GM18502 (cell line): ENCODE data around the gene BACE2.

Experiments used
- ATAC-seq: cut with Tn5 transposase; IDR thresholded peaks from one replicate; pipeline ENCODE4 v1.9.1; 2021; ENCODE audit warnings: mild to moderate bottlenecking; ENCODE audit not compliant: unreplicated experiment, poor library complexity

The BACE2 gene

GRCh38 chr21:41209016-41209619, 41.2 kb downstream of the BACE2 start:
- no peak for ATAC-seq

DNA sequence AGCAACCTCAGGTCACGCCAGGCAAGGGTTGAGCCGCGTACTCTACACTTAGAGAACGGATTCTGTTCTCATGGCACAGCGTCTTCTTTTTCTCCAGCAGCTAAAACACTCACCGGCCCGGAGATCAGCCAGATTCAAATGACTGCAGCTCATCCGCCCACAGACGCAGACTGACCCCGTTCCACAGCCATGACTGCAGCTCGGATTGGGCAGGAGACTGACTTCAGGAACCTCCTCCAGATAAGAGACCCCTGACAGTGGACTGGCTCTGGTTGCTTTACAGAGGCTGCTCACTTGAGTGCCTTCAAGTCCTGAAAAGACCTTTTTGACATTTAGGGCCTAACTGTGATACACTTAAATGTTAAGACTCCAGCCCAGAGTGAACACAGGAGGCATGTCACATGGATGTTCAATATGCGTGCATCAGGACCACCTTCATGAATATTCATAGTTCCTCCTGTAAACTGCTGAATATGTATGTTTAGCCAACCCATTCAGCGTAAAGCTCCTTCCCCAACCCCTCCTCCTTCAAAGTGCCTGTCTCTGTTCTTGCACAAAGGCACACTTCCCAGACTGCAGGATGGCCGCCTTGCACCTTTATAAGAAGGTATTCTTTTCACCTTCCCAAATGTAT, 42.6 kb downstream of the BACE2 start:
- ATAC-seq: no peak

DNA sequence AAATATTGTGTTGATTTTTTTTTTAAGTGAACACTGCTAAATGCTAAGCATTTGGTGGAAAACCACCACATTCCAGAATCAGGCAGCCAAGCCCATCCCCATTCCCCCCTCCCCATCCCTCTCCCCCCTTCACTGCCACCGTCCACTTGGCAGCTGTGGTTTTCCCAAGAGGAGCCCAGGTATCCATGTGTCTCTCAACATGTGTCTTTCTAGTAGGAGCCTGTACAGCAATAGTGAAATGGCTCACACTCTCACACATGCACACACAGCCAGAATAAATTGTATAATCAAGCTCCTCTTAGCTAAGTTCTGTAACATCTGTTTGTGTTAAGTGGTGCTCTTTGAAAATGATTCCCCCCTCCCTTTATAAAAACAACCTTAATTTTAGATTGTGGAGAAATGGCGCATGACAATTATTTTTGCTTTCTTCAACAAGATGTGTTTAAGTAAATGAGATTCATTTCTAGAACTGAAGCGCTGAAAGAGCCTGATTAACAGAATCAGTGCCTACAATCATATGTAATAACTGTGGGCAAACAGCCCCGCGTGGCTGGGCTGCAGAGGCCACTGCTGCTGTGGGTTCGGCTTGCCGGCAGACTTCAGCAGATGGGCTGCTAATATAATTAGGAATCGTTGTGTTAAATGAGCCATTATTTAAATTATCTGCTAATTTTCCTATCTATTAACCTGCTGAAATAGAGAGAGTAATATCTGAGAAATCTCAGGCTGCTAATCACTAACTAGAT, 43.3 kb downstream of the BACE2 start:
- no peak for ATAC-seq

DNA sequence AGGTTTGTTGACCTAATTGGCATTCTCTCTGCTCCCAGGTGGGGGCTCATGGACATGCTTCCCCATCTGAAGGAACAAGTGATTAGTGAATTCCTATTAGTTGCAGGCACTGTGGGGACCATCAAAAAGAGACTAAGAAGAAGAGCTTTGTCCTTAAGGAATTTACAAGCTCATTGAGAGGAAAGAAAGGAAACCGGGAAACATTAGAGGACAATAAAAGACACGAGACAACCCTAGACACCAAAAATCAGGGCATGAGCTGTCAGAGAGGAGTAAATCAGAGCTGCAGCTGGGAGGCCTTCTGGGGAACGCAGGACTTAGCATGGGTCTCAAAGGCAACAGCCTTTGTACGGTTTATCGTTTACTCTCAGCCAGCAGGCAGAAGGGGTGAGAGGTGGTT, 45.1 kb downstream of the BACE2 start:
- no peak for ATAC-seq

DNA sequence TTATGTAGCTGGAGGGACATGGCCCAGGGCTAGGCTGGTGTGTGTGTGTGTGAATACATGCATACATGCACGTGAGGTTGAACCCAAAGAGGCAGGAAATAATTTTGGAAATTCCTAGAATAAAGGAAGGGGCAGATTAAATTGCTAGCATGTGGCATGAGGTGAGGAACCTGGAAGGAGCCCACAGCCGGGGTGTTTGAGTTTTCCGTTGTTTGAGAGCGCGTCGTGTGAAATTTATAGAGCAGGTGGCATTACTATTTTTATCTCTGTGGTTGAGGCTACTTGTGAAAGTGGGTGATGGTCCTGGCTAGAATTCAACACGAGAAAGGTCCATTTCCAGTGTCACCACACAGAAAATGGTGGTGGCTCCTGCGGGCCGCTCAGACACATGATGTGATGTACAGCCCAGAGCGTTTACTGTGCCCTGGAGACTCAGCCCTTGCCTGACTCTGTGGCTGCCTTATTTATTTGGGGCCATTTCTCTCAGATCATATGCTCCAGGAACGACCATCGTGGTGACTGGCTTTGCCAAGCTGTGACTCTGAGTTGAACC, 48.0 kb downstream of the BACE2 start:
- ATAC-seq: no peak

GRCh38 chr21:41216486-41216885, 48.5 kb downstream of the BACE2 start:
- ATAC-seq: no peak

GRCh38 chr21:41217671-41218385, 49.9 kb downstream of the BACE2 start:
- no peak for ATAC-seq

GRCh38 chr21:41219498-41220207, 51.7 kb downstream of the BACE2 start:
- no peak for ATAC-seq

DNA sequence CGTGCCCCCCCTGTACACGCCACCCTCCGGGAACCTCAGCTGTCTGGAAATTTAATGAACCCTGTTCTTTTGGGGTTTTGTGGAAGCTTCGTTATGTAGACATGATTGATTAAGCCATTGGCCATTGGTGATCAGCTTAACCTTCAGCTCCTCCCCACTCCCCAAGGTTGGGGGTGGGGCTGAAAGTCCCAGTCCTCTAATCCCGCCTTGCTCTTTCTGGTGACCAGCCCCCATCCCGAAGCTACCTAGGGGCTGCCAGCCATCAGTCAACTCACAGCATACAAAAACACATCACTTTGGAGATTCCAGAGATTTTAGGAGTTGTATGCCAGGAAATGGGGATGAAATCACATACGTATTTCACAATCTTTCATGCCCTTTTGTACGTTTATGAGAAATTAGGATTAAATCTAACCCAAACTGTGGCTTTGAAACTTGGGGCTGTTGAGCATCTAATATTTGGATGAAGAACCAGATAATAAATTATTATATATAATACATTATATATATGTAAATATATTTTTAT, 52.3 kb downstream of the BACE2 start:
- ATAC-seq: no peak

GRCh38 chr21:41222247-41223068, 54.5 kb downstream of the BACE2 start:
- ATAC-seq: no peak

GRCh38 chr21:41226853-41227252, 58.9 kb downstream of the BACE2 start:
- no peak for ATAC-seq

DNA sequence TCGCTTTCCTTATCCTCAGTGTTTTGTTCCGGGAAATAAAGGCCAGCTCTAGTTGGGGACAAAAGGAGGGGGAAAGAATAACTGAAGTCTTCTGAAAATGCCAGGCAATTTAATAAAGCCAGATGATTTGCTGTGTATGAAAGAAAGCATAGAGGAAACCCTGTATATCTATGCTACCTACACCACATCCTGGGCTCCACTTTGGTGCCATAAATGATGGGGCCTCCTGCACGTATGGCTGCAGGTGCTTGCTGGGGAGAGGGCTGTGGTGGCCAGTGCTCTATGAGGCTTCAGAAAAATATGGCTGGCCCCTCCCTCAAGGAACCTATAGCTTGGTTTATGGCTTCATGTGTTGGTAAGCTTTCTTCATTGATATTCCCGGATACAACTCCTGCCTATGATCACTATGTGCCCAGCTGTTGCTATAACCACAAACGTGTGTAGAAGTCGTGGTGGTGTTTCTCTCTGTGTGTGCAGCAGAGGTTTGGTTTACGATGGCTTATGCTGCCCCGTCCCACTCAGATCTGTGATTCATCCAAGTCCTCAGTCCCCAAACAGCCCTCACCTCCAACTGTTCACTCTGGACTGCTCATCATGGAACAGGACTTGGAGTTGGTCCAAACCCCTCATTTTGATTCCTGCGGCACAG, 59.5 kb downstream of the BACE2 start:
- ATAC-seq: no peak

DNA sequence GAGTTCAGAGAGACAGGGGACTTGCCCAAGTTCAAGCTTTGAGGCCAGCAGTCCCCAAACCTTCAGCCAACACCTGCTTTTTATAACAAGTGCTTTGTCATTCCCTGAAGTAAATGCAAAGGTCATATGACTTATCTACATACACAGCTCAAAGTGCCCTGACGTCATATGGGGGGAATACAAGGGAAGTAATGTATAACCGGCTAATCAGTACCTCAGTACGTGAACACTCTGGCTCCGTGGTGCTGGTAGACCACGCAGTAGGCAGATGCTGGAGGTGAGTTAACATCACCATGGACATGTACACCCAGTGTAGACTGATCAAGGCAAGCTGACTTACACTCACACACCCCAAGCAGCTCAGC, 60.0 kb downstream of the BACE2 start:
- no peak for ATAC-seq

- ATAC-seq: no peak
These were observed 60.5 kb downstream of the BACE2 start for GRCh38 chr21:41228492-41228891.

GRCh38 chr21:41228958-41229357, 61.0 kb downstream of the BACE2 start:
- ATAC-seq: no peak

DNA sequence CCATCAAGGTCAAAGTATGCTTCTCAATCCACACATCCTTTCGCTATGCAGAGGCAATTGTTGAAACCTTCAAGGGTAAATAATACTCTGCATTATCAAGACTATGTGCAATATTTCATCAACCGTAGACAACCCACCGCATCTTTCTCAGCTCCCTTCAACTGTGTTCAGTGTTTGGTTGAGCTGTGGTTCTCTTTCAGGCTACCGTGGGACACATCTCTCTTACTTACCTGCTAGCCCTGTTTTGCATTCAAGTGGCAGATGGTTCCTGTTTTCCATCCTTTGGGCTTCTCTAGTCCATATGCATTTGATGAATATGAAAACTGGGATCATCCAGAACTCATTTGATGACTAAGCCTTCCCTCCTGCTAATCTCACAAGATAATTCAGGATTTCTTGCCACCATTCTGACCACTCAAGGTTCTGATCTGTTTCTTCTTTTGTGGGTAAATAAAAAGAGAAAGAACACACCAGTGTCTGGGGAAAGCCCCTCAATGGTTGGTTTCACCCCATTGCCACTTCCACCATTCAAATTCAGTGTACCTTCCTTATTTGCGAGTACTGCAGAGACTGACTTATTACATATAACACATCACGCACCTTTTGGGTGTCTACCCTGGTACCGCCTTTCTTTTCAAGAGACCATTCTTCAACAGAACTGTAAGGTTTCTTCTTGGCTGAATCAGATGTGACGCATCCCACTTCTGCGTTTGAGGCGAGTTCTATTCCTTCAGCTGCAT, 61.7 kb downstream of the BACE2 start:
- no peak for ATAC-seq

DNA sequence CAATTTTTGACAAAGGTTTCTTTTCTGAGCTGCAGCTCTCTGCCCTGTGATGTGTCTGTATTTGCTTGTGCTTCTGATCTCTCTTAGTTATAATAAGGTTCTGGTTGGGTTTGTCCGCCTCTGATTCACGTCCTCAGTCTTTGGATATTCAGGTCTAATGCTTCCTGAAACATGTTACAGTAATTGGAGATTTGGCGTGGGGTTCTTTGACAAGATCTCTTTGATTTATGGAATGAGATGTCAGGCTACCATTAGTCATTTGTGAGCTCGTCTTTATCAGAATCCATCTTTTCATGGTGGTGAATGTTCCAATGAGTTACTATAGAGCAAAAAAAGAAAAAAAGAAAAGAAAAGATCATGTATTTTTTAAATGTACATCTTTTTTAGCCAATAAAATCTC, 62.5 kb downstream of the BACE2 start:
- no peak for ATAC-seq

GRCh38 chr21:41231060-41231459, 63.1 kb downstream of the BACE2 start:
- ATAC-seq: no peak
